K562 (cell line): ENCODE measurements around the gene ZNF782. TPM values are rescaled to one million over a fixed set of nuclear protein-coding genes. Genes with fewer than 3 reads are reported as not detected.

ENCODE experiments used
- ATF4 ChIP-seq: fragments of 450-650 bp; formaldehyde crosslinking; IDR thresholded peaks from 2 replicates; pipeline ENCODE4 v1.4.0; 2022; ENCODE audit warnings: mild to moderate bottlenecking, moderate library complexity
- CREB1 ChIP-seq, 2 experiments: sonication (generic) in 1 of 2; formaldehyde crosslinking in 1 of 2; IDR thresholded peaks; 2 replicates each; pipeline versions ENCODE4 v1.6.1 to v1.8.0; 2012 to 2022; ENCODE audit warnings: inconsistent platforms in 1 of 2, mild to moderate bottlenecking in 1 of 2, missing genetic modification reagents in 1 of 2, moderate library complexity in 1 of 2
- CREM ChIP-seq: IDR thresholded peaks from 2 replicates; pipeline ENCODE4 v1.6.1; 2014; ENCODE audit warnings: antibody characterized with exemption, low read depth
- EGR1 ChIP-seq: fragments of 450-650 bp; conservative IDR thresholded peaks from 2 replicates; pipeline ENCODE4 v1.6.1; 2017; ENCODE audit warnings: mild to moderate bottlenecking
- FOXJ3 ChIP-seq: sonication (generic); formaldehyde crosslinking; IDR thresholded peaks from 2 replicates; pipeline ENCODE4 v1.4.0; 2020; ENCODE audit warnings: mild to moderate bottlenecking, missing genetic modification reagents
- FOXK2 ChIP-seq, 2 experiments: fragments of 450-650 bp; IDR thresholded peaks in 1 of 2; conservative IDR thresholded peaks in 1 of 2; 2 replicates each; pipeline ENCODE4 v1.6.1; 2016; ENCODE audit warnings: low read depth in 2 of 2, mild to moderate bottlenecking in 1 of 2
- MXI1 ChIP-seq: IDR thresholded peaks from 2 replicates; pipeline ENCODE4 v1.6.1; 2011; ENCODE audit warnings: low read depth, mild to moderate bottlenecking, improper control_type of control experiment, low read length
- PHB ChIP-seq: fragments of 250-450 bp; sonication (Bioruptor Pico); IDR thresholded peaks from 2 replicates; pipeline ENCODE4 v1.5.0; 2021
- RBFOX2 ChIP-seq: fragments of 200-400 bp; formaldehyde crosslinking; IDR thresholded peaks from 2 replicates; pipeline ENCODE4 v1.6.1; 2017; ENCODE audit warnings: low read depth, mild to moderate bottlenecking, low read length, moderate library complexity
- RBM17 ChIP-seq: fragments of 200-400 bp; formaldehyde crosslinking; IDR thresholded peaks from 2 replicates; pipeline ENCODE4 v1.6.1; 2017; ENCODE audit warnings: low read depth, mild to moderate bottlenecking, low read length, borderline replicate concordance
- ZBTB40 ChIP-seq, 2 experiments: fragments of 450-650 bp in 1 of 2; sonication (generic) in 1 of 2; formaldehyde crosslinking in 1 of 2; IDR thresholded peaks; 2 replicates each; pipeline versions ENCODE4 v1.7.1 to v1.9.0; 2016 to 2022; ENCODE audit warnings: inconsistent platforms in 1 of 2, mild to moderate bottlenecking in 1 of 2, missing genetic modification reagents in 1 of 2
- ZNF274 ChIP-seq: IDR thresholded peaks from 2 replicates; pipeline ENCODE4 v1.6.1; 2011; ENCODE audit warnings: low read depth, mild to moderate bottlenecking, low read length, moderate library complexity, borderline replicate concordance
- ZNF280A ChIP-seq: fragments of 450-650 bp; IDR thresholded peaks from 2 replicates; pipeline ENCODE4 v1.6.1; 2018; ENCODE audit warnings: mild to moderate bottlenecking, low read depth; ENCODE audit not compliant: partially characterized antibody
- ZNF586 ChIP-seq: fragments of 450-650 bp; formaldehyde crosslinking; conservative IDR thresholded peaks from 2 replicates; pipeline ENCODE4 v1.4.0; 2020; ENCODE audit warnings: mild to moderate bottlenecking, moderate library complexity
- ZNF696 ChIP-seq: fragments of 250-450 bp; sonication (Bioruptor Pico); conservative IDR thresholded peaks from 2 replicates; pipeline ENCODE4 v1.4.0; 2020; ENCODE audit warnings: mild to moderate bottlenecking, moderate library complexity
- polyA plus RNA-seq, 8 experiments: library from polyadenylated mRNA; depleted of rRNA in 4 of 8; stranded (reverse) in 5 of 8; unstranded in 3 of 8; fragments of >200 nt; fragmentation: Nextera tagmentation in 2 of 8; fragmentation: Illumina TruSeq in 1 of 8; extraction: Ambion mirVana in 2 of 8; extraction: Trizol in 1 of 8; gene quantifications; 2 replicates each; pipeline versions ENCODE4 v1.2.1 to v1.2.3, GENCODE V29; 2011 to 2014; ENCODE audit warnings: inconsistent platforms in 1 of 8, missing spikeins in 1 of 8
- total RNA-seq, 7 experiments: library from RNA; depleted of rRNA in 6 of 7; stranded (reverse); fragments of >200 nt in 6 of 7; fragmentation: Illumina TruSeq in 2 of 7; extraction: Trizol in 2 of 7; gene quantifications; 2 replicates each; pipeline versions ENCODE4 v1.2.1 to v1.2.3, GENCODE V29; 2011 to 2021; ENCODE audit warnings: low replicate concordance in 1 of 7

The ZNF782 gene
- total and polyA plus RNA-seq, 9 of the 15 experiments (the other 6 are each of a cell fraction or from before 2014, with no cell fraction given) = 0.38 to 8.8 (median 4.5) TPM

- TF ChIP-seq EGR1 (peak; percentile 40; the same call in 1 of the 2 replicates), ZBTB40 (IDR thresholded peaks at IDR 0.05) (0 out of 2 replicates have a peak, but pooled peaks have one; percentile 25), ZBTB40 (CRISPR knock-in tag; IDR thresholded peaks at IDR 0.05) (no peak), ZNF274 (no peak), PHB (CRISPR knock-in tag) (no peak), RBM17 (no peak), FOXK2 (conservative IDR thresholded peaks at IDR 0.05 in 1 of 2, IDR thresholded peaks at IDR 0.05 in 1 of 2; ENCODE audit: low read depth in 2 of 2) (no peak), CREM (peak; percentile 89), ATF4 (CRISPR knock-in tag) (no peak), CREB1 (IDR thresholded peaks at IDR 0.05) (no peak; the same call in 1 of the 2 replicates), CREB1 (CRISPR knock-in tag; IDR thresholded peaks at IDR 0.05) (peak; percentile 70), FOXJ3 (CRISPR knock-in tag) (no peak), ZNF586 (CRISPR knock-in tag) (no peak), ZNF696 (no peak), MXI1 (no peak; the same call in 1 of the 2 replicates), ZNF280A (no peak), RBFOX2 (peak; percentile 75)
Observed at GRCh38 chr9:96853781-96854650, at the start of gene ZNF782 (continued).
